Hematopoietic multipotent progenitor cell treated with erythropoietin and hydrocortisone succinate and interleukin-3 and kit ligand, for 4 days (in vitro differentiated cells): ENCODE measurements around the gene IKBKG.
"Not testable (repeated sequence)": the region's sequence is repeated elsewhere in the genome, so short reads cannot be mapped to it uniquely, and the experiment has no call there.

ENCODE experiments used
- DNase-seq: peaks from one replicate; pipeline ENCODE4 v3.0.0-alpha.2; 2015

IKBKG gene

DNA sequence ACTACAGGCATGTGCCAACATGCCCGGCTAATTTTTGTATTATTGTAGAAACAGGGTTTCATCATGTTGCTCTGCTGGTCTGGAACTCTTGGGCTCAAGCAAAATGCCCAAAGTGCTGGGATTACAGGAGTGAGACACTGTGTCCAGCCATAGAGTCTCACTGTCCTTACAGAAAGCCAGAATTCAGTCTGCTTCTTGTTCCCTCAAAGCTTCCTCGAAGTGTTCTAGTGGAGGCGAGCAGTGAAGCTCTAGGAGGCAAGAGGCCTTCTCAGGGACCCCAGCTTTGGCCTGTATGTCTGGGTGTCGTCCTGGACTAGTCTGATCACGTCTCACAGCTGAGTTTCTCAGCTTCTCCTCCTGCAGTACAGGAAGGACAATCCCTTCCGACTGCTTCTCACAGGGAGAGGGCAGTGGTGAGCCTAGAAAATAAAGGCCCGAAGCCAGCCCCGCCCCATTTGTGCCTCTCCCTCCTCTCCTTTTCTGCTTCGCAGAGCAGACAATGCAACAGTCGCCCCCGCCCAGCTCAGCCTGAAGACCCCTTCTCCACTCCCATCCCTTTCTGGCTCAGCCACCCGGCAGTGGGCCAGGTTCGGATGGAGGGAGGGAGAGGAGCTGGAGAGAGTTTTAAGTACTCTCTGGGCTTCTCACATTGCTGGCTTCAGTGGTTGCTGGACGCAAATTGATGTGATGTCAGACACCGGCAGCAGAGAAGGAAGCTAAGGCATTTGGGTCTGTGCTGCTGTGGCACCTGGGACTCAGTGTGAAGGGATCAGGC lies 20.3 kb upstream of the IKBKG start:
- DNase-seq: peak; percentile 90

GRCh38 chrX:154529206-154529612 lies 18.2 kb upstream of the IKBKG start:
- no peak for DNase-seq

- DNase-seq: no peak
Observed at GRCh38 chrX:154530286-154530685, 17.1 kb upstream of the IKBKG start.

DNA sequence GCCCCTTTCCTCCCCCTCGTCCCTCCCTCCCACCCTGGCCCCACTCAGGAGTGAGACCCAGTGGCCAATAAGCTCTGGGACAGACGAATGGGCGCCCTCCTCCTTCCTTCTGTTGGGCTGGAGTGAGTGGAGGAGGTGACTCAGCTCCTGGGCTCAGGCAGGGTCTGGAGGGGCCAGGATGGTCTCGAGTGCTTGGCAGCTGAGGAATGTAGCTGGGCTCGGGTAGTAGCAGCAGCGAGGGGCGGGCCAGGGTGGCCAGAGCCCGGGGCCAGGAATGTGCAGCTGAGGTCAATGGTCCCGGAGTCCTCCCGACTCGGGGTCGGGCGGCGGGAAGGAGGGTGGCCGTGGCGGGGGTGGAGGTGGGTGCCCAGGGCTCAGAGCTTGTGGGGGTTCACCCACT lies 15.8 kb upstream of the IKBKG start:
- DNase-seq: no peak

DNA sequence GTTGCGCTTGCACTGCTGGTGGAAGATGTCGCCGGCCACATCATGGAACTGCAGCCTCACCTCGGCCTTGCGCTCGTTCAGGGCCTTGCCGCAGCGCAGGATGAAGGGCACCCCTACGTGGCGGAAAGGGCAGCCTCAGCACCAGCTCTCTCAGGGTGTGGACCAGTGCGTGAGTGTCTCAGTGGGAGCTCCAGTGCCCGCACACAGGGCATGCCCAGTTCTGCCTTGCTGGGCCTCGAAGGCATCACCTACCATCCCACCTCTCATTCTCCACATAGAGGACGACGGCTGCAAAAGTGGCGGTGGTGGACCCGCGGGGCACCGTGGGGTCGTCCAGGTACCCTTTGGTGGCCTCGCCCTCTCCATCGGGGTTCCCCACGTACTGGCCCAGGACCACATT lies 14.7 kb upstream of the IKBKG start:
- no peak for DNase-seq

DNA sequence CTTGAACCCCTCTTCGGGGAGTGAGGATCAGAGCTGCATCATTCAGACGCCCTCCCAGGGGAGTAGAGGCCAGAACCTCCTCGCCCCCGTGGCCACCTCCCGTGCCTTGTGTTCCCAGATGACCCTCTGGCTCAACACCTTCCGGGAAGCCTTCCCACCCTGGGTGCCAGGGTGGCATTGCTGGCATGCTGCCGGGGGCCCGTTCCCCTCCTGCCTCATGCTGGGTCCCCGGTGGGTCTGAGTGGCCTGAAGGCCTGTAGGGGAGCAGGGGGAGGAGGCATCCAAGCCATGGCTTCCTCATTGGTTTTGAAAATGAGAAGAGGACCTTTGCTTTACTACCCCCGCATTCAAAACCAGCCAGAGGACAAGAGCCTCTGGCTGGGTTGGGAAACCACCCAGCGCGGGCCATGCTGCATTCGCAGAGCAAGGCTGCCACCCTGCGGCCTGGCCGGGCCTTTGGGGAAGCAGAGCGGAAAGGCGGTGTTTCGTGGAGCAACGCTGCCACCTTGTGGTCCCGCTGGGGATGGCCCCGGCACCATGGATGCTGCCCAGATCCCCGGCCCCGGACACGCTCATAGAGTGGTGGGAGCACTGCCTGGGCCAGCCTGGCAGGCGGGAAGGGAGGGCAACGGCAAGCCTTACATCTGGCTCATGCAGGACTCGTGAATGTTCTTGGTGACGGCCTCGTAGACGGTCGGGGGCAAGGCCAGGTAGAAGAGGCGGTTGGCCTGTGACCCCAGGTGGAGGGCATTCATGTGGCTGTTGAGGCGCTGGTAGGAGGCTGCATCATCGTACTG lies 12.7 kb upstream of the IKBKG start:
- peak; percentile 93 for DNase-seq

DNA sequence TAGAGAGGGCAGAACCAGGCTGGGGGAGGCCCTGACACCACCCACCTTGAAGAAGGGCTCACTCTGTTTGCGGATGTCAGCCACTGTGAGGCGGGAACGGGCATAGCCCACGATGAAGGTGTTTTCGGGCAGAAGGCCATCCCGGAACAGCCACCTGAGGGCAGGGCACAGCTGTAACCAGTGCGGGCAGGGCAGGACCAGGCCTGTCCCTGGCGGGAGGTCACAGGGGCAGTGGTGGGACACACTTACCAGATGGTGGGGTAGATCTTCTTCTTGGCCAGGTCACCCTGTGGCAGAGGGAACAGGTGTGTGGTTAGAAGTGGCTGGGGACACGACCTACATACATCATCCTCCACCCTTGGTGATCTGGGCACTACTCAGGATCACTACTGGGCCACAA lies 11.5 kb upstream of the IKBKG start:
- DNase-seq: no peak

- DNase-seq: no peak
Observed at GRCh38 chrX:154539077-154539476, 8.3 kb upstream of the IKBKG start.

- not testable (repeated sequence) for DNase-seq
Observed at GRCh38 chrX:154540365-154540764, 7.1 kb upstream of the IKBKG start.

DNA sequence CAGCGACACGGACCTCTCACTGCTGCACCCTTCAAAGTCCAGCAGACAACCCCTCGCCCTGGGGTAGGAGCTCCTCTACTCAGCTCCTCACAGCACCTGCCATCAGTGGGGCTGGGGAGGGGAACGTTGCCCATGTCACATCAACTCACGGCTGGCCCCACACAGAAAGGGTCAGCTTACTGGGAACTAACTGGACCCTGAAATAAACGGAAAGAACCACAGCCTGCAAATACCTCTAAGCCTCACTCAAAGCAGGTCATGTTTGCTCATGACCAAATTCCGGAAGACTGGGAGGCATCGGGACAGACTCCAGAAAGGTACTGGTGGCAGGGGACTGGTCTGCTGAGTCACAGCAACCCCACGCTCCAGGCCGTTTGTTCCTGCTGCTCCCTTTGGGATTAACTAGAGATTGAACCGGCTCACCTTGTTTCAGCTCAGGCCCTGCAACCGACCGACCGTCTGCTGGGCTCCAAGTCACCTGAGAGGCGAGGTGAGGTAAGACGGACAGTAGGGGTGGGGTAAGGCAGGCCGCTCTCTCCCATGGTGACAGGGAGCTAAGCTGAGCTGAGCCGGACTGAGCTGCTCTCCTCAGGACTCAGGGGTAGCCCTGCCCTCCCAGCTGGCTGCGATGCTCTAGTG lies 6.4 kb upstream of the IKBKG start:
- DNase-seq: no peak

DNA sequence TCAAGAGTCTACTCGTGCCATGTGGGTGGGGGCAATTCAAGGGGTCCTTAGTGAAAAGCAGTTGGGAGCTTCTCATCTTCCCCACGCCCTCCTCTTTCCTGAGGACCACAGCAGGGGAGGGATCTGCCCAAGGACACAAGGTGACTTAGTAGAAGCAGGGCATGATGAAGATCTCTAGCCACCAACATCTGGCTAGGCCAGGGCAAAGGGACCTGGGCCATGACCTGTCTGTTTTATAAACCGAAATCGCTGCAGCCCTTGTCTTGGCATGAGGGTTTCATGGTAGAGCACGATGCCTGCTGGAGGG lies 5.9 kb upstream of the IKBKG start:
- DNase-seq: no peak

DNA sequence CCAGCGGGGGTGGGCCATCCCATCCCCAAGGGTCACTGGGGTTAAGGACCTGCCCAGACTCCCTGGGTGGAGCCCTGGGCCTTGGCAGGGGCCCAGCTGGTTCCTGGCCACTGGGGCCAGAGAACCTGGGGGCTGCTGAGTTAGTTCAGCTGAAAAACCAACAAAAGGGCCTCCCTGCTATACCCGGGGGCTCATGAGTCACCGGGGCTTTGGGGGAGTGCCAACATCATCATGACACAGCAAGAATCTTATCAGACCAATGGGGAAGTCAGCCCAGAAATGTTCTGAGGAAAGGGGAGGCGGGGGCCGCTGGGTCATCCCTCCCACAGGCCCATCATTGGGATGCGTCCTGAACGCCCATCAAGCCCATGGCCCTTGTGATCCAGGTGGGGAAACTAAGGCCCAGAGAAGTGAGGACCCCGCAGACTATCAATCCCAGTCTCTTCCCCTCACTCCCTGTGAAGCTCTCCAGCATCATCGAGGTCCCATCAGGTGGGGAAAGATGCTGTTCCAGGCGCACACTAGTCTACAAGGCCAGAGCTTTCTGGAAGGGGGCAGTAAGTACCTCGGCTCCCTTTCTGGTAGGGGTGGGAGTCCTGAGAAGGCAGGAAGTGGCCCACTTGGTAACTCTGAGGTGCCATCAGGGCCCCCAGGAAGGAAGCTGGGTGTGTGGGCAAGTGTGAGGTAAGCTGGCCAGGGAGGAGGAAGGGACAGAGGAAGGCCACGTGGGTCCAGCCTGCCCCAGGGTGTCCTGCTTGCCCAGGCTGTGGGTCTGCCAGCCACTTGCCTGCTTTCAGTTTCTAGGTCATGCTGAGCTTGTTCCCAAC lies 5.3 kb upstream of the IKBKG start:
- peak; percentile 95 for DNase-seq

- DNase-seq: peak; percentile 82
Observed at GRCh38 chrX:154542723-154543424, 4.5 kb upstream of the IKBKG start.

DNA sequence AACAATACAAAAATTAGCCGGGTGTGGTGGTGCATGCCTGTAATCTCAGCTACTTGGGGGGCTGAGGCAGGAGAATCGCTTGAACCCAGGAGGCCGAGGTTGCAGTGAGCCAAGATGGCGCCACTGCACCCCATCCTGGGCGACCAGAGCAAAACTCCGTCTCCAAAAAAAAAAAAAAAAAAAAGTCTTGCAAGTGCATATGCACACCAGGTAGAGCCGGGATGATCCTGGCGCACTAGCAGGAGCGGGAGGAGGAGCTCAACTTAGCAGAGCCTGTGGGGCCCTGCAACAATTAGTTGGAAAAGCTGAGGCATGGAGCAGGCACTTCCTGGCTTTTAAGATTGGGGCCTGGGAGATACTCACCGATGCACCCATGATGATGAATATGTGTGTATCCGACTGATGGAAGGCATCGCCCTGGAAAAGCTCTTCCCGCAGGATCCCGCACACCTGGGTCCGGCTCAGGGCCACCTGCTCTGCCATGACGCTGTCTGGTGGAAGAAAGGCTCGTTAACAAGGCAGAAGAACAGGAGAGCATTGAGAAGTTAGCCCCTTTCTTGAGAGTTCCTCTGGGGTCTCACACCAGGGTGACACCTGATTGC lies 1.6 kb upstream of the IKBKG start:
- no peak for DNase-seq

DNA sequence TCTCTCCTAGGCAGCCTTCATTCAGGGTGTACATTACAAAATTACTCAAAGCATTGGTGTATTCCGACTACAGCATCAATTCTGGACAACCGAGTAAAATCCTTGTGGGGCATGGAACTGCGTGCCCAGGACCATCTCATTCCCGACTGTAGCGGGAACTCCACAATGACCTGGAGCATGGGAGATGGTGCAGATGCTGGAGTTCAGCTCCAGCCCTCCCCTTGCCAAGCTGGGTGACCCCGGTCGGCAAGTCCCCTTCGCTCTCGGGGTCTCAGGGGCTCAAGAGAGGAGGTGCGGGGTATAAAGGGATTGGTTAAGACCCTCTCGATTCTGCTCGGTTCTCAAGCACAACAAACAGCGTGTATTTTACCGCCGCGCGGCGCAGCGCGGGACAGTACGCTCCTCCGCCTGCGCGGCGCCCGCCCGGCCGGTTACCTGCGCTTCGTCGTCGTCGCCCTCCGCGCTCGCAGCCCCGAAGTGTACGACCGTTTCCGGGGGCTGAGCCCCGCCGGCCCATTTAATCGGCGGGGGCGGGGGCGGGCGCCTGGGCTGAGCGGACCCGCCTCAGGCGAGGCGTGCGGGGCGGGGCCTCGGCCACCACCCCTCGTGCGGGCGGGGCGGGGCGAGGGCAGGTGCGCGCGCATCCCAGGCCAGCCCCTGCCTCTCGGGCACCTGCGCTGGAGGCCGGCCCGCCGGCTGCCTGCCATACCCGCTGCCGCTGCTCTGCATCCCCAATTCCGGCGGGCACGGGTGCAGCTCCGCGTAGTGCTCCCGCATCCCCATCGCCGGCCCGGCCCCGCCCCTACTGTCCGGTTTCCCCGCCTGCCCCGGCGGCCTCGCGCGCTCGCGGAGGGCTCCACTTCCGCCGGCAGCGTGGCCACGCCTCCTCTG lies 821 bp upstream of the IKBKG start, which contains the start of gene G6PD:
G6PD (minus strand) TSS at position 493 of the 891 bp plus-strand sequence. CDS start 691 bp downstream, outside the sequence.
- DNase-seq: peak; percentile 88

- no peak for DNase-seq
Observed at GRCh38 chrX:154548028-154548316, 552 bp downstream of the IKBKG start.

- DNase-seq: no peak
Observed at GRCh38 chrX:154549766-154550165, 2.3 kb downstream of the IKBKG start.

GRCh38 chrX:154552112-154552806 lies 4.8 kb downstream of the IKBKG start:
- not testable (repeated sequence) for DNase-seq

DNA sequence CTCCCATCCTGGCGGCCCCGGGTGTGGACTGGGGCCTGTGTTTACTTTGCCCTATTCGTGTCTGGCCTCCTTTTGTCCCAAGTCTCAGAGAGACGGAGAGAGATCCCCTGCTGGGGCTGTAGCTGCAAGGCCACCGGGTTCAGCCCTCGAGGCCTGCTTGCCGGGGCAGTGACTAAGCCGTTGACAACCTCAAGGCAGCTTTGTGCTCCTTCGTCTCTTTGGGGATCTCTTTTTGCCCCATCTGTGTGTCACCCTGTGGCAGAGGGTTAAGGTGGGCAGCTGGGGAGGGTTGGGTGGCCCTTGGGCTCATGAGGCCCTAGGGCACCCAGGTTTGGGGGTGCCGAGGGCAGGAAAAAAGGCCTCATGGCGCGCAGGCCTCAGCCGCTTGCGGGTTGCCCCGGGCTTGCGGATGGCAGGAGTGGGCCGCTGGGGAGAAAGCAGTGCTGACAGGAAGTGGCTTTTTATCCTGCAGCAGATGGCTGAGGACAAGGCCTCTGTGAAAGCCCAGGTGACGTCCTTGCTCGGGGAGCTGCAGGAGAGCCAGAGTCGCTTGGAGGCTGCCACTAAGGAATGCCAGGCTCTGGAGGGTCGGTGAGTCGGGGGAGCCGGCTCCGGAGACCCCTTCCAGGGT lies 10.8 kb downstream of the IKBKG start:
- not testable (repeated sequence) for DNase-seq

DNA sequence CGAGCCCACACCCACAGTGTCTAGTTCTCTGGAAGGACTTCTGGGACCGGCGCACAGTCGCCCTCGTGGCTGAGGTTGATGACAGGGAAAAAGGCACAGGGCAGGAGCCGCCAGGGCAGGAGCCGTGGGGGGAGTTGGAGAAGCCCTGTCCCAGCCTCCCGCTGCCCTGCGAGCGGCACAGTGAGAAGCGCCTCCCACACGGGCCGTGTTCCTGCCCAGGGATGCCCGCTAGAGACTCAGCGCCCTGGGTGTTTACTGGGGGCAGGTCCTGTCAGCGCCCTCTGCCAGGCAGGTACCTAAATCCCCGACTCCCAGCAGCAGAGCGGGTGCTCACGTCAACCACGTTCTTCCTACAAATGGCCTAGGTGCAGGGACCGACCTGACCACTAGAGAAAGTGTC lies 11.5 kb downstream of the IKBKG start:
- DNase-seq: not testable (repeated sequence)
